Limb (tissue), 2 donors: ENCODE results near the gene TMEFF2.

Experiments
- DNase-seq, 2 donors: peaks; one replicate each; pipeline ENCODE4 v3.0.0-alpha.2; 2016; ENCODE audit errors: extremely low spot score in 2 of 2

Gene TMEFF2

DNA sequence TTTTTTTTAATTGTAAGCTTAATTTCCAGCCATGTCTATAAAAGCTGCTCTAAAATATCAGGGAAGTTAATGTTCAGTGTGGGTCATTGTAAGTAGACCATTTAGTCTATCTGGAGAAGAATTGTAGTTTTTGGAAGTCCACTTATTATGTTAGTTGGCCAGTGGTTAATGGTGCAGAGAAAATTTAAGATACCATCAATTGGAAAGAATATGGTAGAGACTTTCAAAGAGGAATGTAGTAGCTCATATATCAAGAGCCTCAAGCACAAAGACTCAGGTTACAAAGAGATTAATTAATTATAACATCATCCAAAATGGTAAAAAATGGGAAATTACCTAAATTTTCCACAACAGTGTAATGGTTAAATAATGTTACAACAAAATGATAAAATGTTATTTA lies 220.1 kb downstream of the TMEFF2 start:
- DNase-seq = no peak

DNA sequence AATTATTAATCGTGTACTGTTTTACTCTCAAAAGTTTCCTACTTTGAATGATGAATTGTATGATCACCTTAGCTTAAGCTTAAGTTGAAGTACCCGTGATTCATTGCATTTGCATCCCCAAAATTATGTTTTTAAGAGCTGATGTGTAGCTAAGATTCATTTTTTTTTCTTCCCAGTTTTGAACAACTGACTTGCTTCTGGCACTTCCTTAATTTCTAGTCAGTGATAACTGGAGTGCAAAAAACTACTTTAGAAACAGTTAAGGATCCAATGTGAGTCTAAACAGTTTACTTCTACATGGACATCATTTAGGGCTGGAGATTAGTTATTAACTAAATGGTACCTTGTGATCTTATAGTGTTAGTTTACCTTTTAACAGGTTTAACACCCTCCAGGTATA lies 223.9 kb downstream of the TMEFF2 start:
- DNase-seq = no peak

DNA sequence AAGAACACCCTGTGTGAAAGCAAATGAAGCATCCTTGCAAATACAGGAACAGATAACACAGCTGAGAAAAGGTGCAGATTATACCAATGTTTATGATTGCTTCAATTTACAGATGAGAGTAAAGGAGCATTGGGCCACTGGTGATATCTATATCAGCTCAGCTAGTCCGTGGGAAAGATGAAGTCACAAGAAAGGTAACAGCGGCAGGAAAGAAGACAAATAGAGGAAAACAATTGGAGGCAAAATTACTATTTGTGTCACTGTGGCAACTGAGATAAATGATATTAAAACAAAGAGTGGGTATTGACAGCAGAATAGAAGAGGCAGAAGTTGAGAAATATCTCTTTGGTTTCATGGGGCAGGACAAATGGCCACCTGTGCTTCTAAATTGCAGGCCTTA lies 226.6 kb downstream of the TMEFF2 start:
- no peak for DNase-seq

DNA sequence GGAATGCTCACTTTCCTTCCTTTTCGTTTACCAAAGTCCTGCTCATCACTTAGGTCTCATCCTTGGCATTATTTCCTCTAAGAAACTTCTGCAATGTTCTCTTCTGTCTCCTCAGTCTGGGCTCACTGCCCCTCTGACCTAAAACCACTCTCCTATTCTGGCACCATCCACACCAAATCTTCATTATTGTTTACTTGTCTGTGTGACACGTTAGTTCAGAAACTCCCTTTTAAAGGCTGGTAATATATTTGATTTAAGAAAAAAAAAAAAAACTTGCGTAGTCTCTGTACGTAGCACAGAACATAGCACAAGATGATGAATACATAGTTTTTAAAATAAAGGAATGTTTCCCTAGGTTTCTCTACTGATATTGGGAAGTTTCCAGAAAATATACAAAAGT lies 229.0 kb downstream of the TMEFF2 start:
- DNase-seq = no peak

DNA sequence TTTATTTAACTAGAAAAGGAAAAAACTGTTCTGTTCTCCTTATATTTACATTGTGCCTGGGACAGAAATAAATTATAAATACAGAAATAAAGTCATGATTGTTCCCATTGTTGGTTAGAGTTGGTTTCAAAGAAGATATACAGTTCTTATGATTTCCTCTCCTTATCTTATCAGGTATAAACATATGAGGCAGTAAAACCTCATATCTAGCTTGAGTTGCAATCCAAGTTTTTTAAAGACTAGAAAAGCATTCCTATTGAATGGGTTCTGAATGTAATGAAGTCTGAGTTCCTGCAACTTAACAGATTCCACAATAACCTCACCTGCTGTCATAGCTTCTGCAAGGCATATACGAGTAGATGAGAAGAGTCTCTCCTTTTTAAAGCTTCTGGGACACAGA lies 233.2 kb downstream of the TMEFF2 start:
- DNase-seq = no peak

DNA sequence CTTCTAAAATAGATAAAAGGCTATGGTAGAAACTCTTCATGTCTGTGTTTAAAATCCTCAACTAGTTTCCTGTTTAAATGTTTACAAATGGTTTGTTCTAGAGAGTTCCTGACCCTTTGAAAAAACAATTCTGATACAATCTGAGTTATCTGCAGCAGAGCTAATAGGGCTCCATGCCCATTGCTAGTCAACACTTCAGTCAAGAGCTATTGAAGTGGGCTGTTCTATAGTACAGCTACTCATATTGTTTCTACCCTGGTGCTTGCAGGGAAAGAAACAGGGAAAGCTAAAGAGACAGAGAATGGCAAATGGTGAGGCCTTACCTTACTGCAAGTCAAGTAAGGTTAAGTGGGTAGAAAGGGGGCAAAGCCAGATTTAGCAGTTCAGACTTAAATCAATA lies 235.5 kb downstream of the TMEFF2 start:
- DNase-seq = no peak

DNA sequence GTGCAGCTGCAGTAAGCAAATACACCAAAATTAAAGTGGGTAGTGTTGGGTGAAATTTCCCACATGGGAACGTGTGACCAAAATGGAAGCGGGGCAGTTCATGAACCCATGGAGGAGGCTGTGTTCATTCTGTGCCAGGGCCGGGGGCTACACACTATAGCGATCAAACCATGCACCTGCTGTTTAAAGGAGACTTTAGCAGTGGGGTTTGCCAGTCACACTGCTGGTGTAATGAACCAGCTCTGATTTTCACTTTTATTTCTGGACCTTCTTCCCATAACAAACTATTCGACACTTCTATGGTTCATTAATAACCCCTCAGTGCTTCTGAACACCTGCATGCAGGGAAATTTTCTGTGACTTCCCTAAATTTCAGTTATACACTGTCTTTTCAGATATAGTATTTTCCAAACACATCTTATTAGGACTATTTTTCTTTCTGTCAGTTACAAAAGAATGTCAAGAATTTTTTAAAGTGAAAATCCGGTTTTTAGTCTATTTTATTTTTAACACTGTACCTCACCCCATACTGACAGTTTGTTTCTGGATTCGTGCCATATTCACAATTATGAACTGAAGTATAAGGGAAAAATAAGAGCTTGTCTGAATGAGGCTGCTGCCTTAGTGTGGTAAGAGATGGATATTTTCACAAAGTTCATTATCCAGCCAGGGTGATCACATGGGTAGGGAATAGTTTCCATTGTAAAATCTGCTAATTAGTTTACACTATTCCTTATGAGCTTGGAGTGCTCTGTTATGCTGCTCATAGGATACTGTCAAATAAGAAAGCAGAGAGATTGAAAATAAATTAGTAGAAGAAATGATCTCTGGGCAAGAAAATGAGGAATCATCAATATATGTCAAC lies 236.5 kb downstream of the TMEFF2 start:
- no peak for DNase-seq

DNA sequence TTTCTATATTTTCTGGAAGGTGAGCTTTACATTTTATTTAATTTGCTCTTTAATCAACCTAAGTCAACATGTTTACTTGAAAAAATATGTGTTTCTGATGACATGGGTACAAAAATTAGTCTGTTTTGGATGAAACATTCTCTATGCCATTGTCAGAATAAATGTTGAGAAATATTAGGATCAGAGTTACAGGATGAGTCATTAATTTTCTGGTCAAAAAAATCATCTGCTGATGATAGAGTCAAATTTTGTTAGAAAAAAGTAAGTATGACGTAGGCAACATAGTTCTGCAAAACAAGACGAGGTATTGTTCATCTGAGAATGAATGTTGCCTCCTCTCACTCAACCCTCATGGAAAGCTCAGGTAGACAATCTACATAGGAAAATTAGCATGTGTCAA lies 240.3 kb downstream of the TMEFF2 start:
- DNase-seq = no peak

DNA sequence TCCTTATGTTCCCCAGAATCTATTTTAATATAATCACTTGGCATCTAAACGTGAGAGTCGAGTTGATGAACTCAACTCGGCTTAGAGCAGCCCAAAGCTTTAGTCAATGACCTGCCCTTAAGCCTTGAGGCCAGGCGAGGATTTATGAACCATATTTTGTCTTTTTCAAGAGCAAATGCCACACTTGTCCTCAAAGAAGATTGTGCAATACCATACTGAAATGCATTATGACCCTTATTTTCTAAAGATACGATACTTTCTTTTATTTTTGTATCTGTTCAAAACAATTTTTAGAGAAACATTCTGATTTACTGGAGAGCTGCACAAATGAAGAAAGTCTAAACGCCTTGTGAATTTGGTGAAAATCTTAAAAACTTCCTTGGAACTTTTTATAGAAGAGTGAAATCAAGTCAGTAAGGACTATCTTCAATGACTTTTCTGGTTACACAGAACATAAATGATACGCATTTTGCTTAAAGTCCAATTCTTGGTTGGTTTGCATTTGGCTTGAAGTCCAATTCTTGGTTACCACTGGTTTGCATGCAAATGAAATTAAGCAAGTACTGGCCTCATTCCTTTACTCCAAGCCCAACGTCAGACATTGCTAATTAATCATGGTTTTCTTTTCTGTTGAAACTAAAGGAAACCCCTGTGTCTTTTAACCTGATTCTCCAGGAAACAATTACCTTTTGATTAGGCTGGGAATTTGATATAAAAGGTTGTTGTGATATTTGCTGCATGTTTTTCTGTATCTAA lies 242.0 kb downstream of the TMEFF2 start:
- DNase-seq = no peak

DNA sequence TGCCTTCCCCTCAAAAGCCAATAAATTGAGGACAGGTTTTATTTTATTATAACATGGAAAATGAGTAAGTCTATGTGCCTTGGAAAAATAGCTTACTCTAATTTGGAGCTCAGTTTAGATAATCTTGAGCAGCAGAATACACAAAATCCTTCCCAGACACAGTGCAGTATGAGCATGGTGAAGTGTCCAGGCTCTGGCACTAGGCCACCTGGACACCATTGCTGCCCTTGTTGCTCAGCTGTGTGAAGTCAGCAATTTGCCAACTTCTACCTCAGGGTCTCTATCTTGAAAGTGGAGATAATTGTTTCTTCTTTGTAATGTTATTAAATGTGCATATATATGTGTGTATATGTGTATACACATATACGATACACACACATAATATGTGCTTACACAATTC lies 242.9 kb downstream of the TMEFF2 start:
- no peak for DNase-seq

DNA sequence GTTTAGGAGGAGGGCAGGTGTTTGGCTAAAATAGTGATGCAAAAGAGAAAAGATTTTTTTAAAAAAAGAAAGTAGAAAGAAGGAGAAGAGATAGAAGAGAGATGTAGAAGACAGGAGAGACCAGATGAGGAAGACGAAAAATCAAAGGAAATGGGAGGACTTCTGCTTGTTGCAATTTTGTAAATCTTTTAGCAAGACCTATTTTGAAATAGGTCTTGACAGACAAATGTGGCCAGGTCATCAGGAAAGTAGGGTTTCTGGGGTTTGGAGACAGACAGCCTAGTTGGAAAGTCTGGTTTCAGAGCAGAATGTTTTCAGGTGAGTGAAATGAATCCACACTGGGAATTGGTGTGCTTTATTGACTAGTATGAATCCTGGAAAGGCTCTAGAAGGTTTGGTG lies 243.4 kb downstream of the TMEFF2 start:
- no peak for DNase-seq

DNA sequence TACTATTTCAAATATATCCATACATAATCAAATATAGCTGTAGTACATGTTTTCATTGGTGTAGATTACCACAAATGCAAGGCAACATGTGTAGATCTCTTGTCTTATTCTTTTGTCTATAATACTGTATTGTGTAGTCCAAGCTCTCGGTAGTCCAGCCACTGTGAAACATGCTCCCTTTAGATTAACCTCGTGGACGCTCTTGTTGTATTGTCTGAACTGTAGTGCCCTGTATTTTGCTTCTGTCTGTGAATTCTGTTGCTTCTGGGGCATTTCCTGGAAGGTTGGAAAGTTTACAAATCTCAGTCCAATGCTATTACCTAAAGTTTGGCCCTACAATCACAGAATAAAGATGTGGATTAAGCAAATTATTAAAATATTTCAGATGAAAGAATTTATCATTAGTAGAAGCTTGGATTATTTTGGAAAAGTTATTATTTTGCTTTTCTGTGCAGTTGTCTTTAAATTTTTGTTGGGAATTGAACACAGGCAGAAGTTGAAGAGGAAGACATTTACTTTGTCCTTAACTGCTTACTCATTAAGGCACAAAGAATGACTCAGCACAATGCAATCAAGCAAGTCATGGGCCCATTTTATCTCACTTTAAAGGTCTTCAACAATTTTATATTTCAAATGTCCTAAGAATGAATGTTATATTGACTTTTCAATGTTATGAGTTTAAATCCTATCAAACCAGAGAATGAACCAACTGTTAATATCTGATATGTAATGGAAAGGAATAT lies 244.4 kb downstream of the TMEFF2 start:
- DNase-seq = no peak

DNA sequence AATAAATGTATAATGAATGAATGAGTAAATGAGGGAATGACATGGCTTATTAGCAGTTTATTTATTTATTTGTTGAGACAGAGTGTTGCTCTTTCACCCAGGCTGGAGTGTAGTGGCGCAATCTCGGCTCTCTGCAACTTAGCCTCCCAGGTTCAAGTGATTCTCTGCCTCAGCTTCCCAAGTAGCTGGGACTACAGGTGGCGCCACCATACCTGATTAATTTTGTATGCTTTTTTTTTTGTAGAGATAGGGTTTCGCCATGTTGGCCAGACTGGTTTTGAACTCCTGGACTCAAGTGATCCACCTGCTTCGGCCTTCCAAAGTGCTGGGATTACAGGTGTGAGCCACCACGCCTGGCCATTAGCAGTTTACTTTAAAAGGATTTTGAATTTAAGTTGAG lies 247.5 kb downstream of the TMEFF2 start:
- no peak for DNase-seq

DNA sequence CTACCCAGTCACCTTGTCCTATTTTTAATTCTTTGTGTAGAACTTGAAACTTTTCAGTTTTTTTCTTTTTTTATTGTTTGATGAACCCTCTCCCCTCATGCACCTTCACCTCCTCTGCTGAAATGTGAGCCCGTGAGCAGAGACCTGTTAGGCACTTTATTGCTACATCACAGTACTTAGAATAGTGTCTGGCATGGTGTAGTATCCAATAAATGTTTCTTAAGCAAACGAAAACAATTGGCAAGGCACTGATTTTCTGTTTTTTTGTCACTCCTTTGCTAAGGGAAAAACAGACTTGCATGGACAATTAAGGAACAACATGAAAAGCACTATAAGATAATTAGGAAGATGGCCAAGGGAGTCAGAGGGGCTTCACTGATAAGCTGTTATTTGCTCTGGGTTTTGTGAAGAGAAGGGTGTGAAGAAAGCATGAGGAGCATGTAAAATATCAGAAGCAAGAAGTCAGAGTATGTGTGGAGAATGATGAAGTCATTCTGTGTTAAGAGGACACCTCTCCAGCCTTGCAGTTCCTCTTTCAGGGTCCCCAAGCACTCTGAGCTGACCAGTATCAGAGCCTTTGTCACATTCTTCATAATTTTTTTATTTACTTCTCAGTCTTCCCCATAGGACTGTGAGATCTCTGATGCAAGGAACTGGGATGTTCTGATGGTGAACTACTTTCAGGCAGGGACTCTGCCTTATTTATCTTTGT lies 248.1 kb downstream of the TMEFF2 start:
- DNase-seq = no peak

DNA sequence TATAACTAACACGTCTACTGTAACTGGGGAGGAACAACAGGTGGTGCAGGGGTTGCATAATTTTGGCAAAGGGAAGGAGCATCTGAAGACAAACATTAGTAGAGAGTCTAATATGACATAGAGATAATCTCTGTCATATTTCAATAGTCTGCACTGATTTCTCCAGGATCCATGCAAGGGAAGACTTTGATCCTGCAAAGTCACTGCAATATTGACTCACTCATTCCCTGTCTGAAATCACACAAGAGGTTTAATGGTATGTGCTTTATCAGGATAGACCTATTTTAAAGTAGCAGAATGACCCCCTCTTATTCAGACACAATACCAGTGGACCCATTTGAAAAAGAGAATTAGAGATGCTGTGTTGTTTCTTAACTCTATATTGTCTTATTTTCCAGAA lies 249.1 kb downstream of the TMEFF2 start:
- no peak for DNase-seq

DNA sequence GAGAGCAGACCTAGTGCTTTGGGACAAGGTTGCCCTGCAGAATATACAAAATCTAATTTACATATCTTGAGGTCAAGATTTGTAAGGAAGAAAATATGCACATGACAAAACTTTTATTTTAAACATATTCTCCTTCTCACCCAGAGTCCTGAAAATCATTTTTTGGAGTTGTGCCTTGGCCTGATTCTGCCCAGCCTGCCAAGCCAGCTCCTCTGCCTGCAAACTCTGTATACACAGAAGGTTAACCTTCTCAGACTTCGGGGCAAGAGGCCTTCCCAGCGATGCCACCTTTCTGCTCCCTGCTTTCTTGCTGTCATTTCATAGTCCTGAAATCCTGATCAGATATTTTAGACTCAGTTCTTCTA lies 252.0 kb downstream of the TMEFF2 start:
- no peak for DNase-seq

DNA sequence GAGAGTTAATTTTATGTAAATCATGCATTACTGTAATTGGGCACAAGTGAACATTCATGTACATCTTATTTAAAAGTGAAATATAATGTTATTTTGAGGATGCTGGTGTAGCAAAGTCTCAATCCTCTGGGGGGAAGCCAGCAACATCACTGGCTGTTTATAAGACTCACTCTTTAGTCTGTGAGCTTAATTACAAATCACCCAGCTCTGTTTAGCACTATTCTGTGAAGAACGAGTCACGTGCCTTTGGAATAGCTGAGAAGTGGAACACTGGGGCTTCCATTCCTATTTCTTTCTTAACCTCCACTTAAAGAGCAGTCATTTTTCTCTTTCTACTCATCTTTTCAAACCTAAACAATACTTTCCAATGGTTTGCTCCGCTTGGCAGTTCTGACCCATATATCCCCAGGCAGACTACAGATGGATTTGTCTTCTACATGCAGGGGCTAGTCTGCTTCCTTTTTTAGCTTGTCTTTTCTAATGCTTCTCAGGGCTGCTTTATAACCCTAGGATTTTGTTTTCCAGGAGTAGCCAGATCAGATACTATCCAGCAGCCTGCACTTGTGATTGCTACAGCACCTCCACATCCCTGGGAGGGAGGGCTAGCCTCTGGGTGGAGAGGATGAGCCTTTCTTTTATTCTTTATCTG lies 252.5 kb downstream of the TMEFF2 start:
- no peak for DNase-seq

DNA sequence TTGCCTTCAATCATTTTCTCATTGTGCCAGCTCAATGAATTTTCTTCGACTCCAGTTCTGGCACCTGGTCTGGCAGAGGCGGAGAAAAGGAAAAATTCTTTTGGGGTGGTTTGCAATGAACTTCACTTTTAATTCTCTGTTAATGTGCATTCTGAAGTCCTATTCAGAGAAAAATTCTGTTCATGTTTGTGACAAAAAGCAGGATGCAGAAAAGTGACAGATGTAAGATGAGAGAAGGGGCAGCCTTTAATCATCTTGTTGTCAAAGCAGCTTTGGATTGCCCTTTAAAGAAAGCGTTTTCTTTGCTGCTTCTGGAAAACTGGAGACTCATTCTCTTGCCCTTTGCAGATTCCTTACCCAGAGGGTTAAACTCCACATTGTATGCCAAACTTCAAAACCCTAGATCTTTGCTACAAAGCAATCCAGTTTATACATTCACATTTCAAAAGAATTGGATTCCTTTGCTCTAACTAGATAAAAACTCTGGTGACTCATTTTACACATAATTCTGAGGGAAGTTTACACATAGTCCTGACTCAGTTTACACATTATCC lies 253.3 kb downstream of the TMEFF2 start:
- no peak for DNase-seq

DNA sequence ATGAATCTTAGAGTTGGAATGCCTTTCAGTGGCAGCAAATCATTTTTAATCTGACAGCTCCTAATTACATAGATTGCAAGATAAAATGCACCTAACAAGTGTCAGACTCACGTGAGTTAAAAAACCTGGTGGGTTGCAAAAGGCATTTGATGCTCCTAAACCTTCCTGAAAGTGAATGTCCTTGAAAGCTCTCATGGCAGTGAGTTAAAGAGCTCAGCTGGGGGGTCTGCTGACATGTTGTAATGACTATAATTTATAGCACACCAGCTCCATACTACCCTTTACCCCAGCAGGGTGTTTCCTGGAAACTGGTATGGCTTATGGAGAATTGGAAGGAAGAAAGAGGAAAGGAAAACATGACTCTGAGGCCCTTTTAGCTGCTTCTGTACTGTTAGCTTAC lies 256.0 kb downstream of the TMEFF2 start:
- DNase-seq = no peak

DNA sequence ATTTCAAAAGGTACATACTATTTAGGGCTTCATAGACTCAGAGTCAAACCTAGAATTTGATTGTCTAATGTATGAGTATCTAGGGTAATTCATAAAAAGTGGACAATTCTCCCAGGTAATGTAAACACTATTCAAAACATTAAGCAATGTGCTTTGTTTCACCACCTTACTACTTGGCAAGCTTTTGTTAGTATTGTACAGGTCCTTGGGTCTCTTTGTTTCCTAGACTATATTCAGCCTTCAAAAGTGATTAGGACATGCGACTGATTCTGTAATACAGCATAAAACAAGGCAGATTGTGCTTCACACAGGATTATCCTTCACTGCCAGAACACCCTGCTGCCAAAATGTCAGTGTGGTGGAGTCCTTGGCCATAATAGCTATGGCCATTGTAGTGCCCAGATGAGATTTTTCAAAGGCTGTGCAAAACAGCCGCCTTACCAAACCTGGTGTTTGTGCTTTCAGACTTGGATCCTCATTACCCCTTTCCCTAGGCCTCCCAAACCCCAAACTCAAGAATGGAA lies 257.8 kb downstream of the TMEFF2 start:
- DNase-seq = no peak

DNA sequence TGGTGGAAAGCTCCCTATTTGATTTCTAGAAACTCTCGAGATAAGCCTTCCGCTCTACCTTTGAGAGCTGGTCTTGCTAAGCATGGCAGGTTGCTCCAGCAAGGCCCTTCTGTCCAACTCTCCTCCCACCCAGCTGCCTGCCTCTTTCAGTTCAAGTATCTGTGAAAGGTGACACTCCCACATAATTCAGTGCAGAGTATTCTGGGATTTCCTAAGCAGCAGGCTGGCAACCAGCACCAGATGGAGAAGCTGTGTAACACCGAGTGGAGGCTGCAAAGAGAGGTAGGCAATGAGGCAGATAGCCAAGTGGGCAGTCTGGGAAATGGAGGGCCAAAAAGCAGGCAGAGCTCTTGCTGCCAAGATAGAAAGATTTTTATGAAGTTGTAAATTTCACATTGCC lies 259.5 kb downstream of the TMEFF2 start:
- no peak for DNase-seq
